Mucosa of descending colon (tissue), 3 donors: ENCODE results near the gene RSBN1L. TPM values are rescaled to one million over a fixed set of nuclear protein-coding genes. Genes with fewer than 3 reads are reported as not detected.

ENCODE experiments used
- ATAC-seq: fragments of 200-7000 bp; cut with Tn5 transposase; one replicate; pipeline ENCODE4 v1.9.1; 2020; ENCODE audit warnings: mild to moderate bottlenecking, moderate library complexity
- DNase-seq, 3 donors: peaks; one replicate each; pipeline ENCODE4 v3.0.0-alpha.2; 2020
- H3K36me3 ChIP-seq: fragments of 200-600 bp; one replicate; pipeline ENCODE4 v1.8.0; 2021; ENCODE audit warnings: low read depth, mild to moderate bottlenecking
- H3K4me1 ChIP-seq: fragments of 200-600 bp; one replicate; pipeline ENCODE4 v1.8.0; 2021; ENCODE audit warnings: low read depth, mild to moderate bottlenecking
- H3K4me3 ChIP-seq: fragments of 200-600 bp; one replicate; pipeline ENCODE4 v1.8.0; 2021; ENCODE audit warnings: mild to moderate bottlenecking
- H3K9me3 ChIP-seq: fragments of 200-600 bp; one replicate; pipeline ENCODE4 v1.8.0; 2021; ENCODE audit warnings: mild to moderate bottlenecking
- CTCF ChIP-seq: fragments of 200-600 bp; IDR thresholded peaks from one replicate; pipeline ENCODE4 v1.8.0; 2022; ENCODE audit warnings: antibody characterized with exemption, mild to moderate bottlenecking
- intact Hi-C, 2 donors: fragments of 100-400 bp; cut with DNase I in 1 of 2; cut with micrococcal nuclease in 1 of 2; formaldehyde crosslinking; loops; one replicate each; pipeline versions ENCODE4 v1.11.0 to v1.11.1; 2022; cut with DNase I, micrococcal nuclease
- total RNA-seq, 3 donors: library from RNA; stranded (reverse); fragmentation: NEBNext Ultra II Directional in 2 of 3; extraction: Animal tissue kit (Norgen Biotek cat#: 25700) in 2 of 3; gene quantifications; one replicate each; pipeline versions ENCODE4 v1.2.1 to v1.2.4, GENCODE V29; 2021 to 2023
- donor health status: DM: no; HTN: no; CAD: no; lungs with moderate emphysema.
- donor health status: DM: no; HTN: no; CAD: no.
- donor health status: DM: no; HTN: yes; CAD: no.

RSBN1L gene
- total RNA-seq, 3 donors from 2014 or later: 19.1 to 31.5 (median 19.6) TPM

- no peak for ATAC-seq
- DNase-seq: no peak
These were observed 128.9 kb downstream of the RSBN1L start for GRCh38 chr7:77825131-77825530.

GRCh38 chr7:77826300-77826699 lies 130.0 kb downstream of the RSBN1L start:
- intact Hi-C loops: no loop called here
- ATAC-seq: no peak

More at GRCh38 chr7:77825131-77825530, 128.9 kb downstream of the RSBN1L start:
- no peaks in the 10 kb centered on the region for H3K36me3 ChIP-seq
- H3K9me3 ChIP-seq: peaks cover 32% of the 10 kb centered on the region
- TF ChIP-seq CTCF: no peak
- intact Hi-C loops: no loop called here
- H3K4me3 ChIP-seq: no peak overlapping the region
- no peaks in the 10 kb centered on the region for H3K4me1 ChIP-seq

GRCh38 chr7:77827999-77828398 lies 131.7 kb downstream of the RSBN1L start:
- intact Hi-C loops: no loop called here
- DNase-seq (no peak), ATAC-seq (no peak)
- no peak for TF ChIP-seq CTCF
- Histone ChIP-seq H3K4me3 (no peak overlapping the region), H3K36me3 (no peaks in the 10 kb centered on the region), H3K9me3 (peaks cover 8% of the 10 kb centered on the region), H3K4me1 (no peaks in the 10 kb centered on the region)

More at GRCh38 chr7:77826300-77826699, 130.0 kb downstream of the RSBN1L start:
- no peak for TF ChIP-seq CTCF
- Histone ChIP-seq H3K9me3 (peaks cover 20% of the 10 kb centered on the region), H3K36me3 (no peaks in the 10 kb centered on the region), H3K4me1 (no peaks in the 10 kb centered on the region), H3K4me3 (no peak overlapping the region)
- DNase-seq: no peak

- ATAC-seq (no peak), DNase-seq (no peak)
- intact Hi-C loops: no loop called here
- H3K4me1 ChIP-seq: no peaks in the 10 kb centered on the region
- peaks cover 6% of the 10 kb centered on the region for H3K9me3 ChIP-seq
- no peak for TF ChIP-seq CTCF
- no peak overlapping the region for H3K4me3 ChIP-seq
- no peaks in the 10 kb centered on the region for H3K36me3 ChIP-seq
These were observed 134.5 kb downstream of the RSBN1L start for GRCh38 chr7:77830649-77831355.

- DNase-seq: no peak
- TF ChIP-seq CTCF: no peak
- Histone ChIP-seq H3K36me3 (no peaks in the 10 kb centered on the region), H3K9me3 (no peaks in the 10 kb centered on the region), H3K4me3 (no peak overlapping the region), H3K4me1 (no peaks in the 10 kb centered on the region)
- no peak for ATAC-seq
- intact Hi-C loops: no loop called here
These were observed 135.2 kb downstream of the RSBN1L start for GRCh38 chr7:77831481-77831880.
